ENCODE results near the gene GOLGA6L10. TPM values are rescaled to one million over a fixed set of nuclear protein-coding genes. Genes with fewer than 3 reads are reported as not detected.
"Not testable (repeated sequence)": the region's sequence is repeated elsewhere in the genome, so short reads cannot be mapped to it uniquely, and the experiment has no call there.

GOLGA6L10 gene
- total RNA-seq, 4 donors from 2014 or later = 0.41 to 1.5 (median 0.46) TPM

- DNase-seq; in situ Hi-C loops (cut with MboI; ENCODE audit: low sequenced_read_pairs in 4 of 4); H3K27me3 ChIP-seq; H3K27ac ChIP-seq; H3K36me3 ChIP-seq; intact Hi-C loops (cut with DNase I; ENCODE audit: low total_unique reads); ATAC-seq; H3K9me3 ChIP-seq; H3K4me1 ChIP-seq: not testable (repeated sequence)
- peak in 1 of 2 donors; percentile 17 for TF ChIP-seq POLR2A (IDR thresholded peaks at IDR 0.05)
- peak overlapping the region in 2 of 4 donors; percentile 40 to 52 for H3K4me3 ChIP-seq
These were observed 5.8 kb upstream of the GOLGA6L10 start for GRCh38 chr15:82355055-82355454.

- H3K4me1 ChIP-seq; DNase-seq; ATAC-seq; intact Hi-C loops (cut with DNase I; ENCODE audit: low total_unique reads); H3K36me3 ChIP-seq; H3K9me3 ChIP-seq; H3K27me3 ChIP-seq; in situ Hi-C loops (cut with MboI; ENCODE audit: low sequenced_read_pairs in 4 of 4): not testable (repeated sequence)
- peak overlapping the region; percentile 51 to 55 (median 52) for H3K4me3 ChIP-seq
- peak overlapping the region; percentile 74 to 82 (median 78) for H3K27ac ChIP-seq
These were observed 5.3 kb upstream of the GOLGA6L10 start for GRCh38 chr15:82354546-82354945.

DNA sequence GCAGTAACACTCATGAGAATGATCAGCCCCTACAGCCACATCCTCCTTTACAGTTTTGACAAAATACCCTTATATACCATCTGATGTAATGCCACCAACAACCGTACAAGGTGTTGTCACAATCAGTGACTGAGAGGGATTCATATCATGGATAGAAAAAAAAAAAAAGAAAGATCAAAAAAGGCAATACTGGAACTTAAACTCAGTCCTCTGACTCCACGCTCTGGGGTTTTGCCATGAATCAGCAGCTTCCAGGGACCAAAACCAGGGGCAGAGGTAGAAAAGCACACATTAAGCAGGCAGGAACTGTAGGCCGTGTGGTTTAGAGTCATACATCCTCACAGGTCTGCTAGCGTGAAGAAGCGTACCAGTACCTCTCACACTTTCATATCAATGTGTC, 1.6 kb downstream of the GOLGA6L10 start:
- H3K27me3 ChIP-seq; H3K36me3 ChIP-seq; ATAC-seq; H3K4me3 ChIP-seq; intact Hi-C loops (cut with DNase I; ENCODE audit: low total_unique reads); H3K27ac ChIP-seq; in situ Hi-C loops (cut with MboI; ENCODE audit: low sequenced_read_pairs in 4 of 4); H3K4me1 ChIP-seq; DNase-seq; H3K9me3 ChIP-seq: not testable (repeated sequence)

DNA sequence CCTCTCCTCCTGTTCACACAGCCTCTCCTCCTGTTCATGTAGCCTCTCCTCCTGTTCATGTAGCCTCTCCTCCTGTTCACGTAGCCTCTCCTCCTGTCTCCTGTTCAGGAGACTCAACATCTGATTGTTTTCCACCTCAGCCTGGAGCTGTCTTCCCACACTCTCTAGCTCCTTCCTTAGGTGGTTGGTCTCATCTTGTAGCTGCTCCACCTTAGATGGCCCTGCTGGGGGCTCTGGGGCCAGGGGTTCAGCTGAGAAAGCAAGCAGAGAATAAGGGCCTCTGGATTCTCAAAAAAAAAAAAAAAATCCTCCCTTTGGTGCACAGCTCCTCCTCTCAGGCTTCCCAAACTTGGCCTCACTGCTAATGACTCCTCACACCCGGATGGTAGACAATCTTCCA, 4.1 kb downstream of the GOLGA6L10 start:
- H3K4me1 ChIP-seq; ATAC-seq; H3K27me3 ChIP-seq; H3K27ac ChIP-seq; H3K36me3 ChIP-seq; H3K4me3 ChIP-seq; in situ Hi-C loops (cut with MboI; ENCODE audit: low sequenced_read_pairs in 4 of 4); intact Hi-C loops (cut with DNase I; ENCODE audit: low total_unique reads); H3K9me3 ChIP-seq; DNase-seq: not testable (repeated sequence)

GRCh38 chr15:82344421-82344820, 4.9 kb downstream of the GOLGA6L10 start:
- DNase-seq; ATAC-seq; H3K9me3 ChIP-seq; in situ Hi-C loops (cut with MboI; ENCODE audit: low sequenced_read_pairs in 4 of 4); H3K27me3 ChIP-seq; intact Hi-C loops (cut with DNase I; ENCODE audit: low total_unique reads); H3K4me3 ChIP-seq; H3K27ac ChIP-seq; H3K36me3 ChIP-seq; H3K4me1 ChIP-seq: not testable (repeated sequence)

GRCh38 chr15:82343851-82344250, 5.4 kb downstream of the GOLGA6L10 start:
- H3K4me3 ChIP-seq; H3K4me1 ChIP-seq; H3K27ac ChIP-seq; H3K9me3 ChIP-seq; H3K36me3 ChIP-seq; DNase-seq; H3K27me3 ChIP-seq; in situ Hi-C loops (cut with MboI; ENCODE audit: low sequenced_read_pairs in 4 of 4); intact Hi-C loops (cut with DNase I; ENCODE audit: low total_unique reads); ATAC-seq: not testable (repeated sequence)

DNA sequence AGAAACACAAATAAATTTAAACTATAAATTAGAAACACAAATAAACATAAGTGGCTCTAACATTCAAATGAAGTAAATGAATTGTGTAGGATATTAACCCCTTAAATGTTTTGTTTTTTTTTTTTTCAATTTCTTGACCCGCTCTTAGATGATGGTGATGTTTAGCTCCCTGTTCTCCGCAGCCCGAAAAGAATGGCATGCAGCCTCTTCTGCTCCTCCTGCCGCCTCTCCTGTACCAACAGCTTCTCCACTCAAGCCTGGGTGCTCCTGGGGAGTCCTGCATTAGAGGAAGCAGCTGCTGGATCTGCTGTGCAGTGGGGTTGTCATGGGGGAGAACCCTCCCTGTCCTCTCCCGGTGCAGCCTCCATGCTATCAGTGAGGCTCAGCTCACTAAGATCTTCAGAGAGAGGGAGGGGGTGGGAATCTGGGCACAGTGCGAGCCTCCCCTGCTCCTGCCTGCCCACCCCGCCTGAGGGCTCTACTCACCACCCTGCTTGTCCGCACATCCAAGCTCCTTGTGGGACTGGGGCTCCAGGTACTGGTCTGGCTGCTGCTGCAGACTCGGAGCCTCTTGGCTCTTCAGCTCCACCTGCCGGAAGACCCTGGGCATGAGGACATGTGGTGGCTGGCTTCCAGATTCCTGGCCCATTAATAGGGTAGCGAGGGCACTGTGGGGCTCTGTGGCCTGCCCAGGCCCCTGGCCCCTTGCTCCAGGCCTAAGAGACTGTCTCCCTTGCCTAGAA, 6.5 kb downstream of the GOLGA6L10 start:
- H3K27me3 ChIP-seq; intact Hi-C loops (cut with DNase I; ENCODE audit: low total_unique reads); H3K36me3 ChIP-seq; H3K27ac ChIP-seq; ATAC-seq; H3K4me1 ChIP-seq; in situ Hi-C loops (cut with MboI; ENCODE audit: low sequenced_read_pairs in 4 of 4); H3K9me3 ChIP-seq; H3K4me3 ChIP-seq: not testable (repeated sequence)
- TF ChIP-seq CTCF (IDR thresholded peaks at IDR 0.05 in 4 of 5, conservative IDR thresholded peaks at IDR 0.05 in 1 of 5) = peak in 2 of 5 experiments; percentile 36 to 41
- peak in 1 of 2 donors; percentile 44 for DNase-seq

DNA sequence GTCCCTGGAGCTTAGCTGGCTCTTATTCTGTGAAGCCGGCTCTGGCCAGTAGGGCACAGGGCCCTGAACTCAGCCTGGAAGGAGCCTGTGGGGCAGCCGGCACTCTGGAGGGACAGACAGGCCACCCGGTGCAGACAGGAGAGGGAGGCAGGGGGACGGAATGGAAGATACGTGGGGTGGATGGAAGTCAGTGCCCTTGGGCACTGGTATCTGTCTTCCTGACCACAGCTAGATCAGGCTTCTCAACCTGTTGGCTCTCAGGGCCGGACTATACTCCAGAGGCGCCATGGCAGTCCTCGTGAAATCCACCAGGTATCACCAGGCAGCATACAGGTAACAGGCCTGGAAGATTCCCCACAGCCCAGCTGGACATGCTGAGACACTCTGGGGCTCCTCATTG, 10.7 kb downstream of the GOLGA6L10 start:
- intact Hi-C loops (cut with DNase I; ENCODE audit: low total_unique reads); DNase-seq: not testable (repeated sequence)

DNA sequence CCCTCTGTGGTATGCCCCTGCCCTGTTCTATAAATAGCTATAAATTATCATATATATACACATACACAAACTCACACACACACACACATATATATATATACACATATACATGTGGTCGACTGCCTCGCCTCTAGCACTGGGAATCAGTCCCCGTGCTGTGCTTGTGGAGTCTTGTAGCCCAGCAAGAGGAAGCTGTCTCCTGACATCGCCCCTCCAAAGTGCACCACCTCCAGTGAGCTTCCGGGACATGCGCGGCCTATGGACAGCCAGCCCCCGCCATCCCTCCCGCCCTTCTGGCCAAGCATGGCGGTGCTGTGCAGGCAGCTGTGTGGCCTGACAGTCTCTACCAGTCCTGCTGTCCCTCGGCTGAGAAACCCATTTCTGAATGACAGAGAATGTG, 11.2 kb downstream of the GOLGA6L10 start:
- ATAC-seq; H3K4me3 ChIP-seq; H3K36me3 ChIP-seq; intact Hi-C loops (cut with DNase I; ENCODE audit: low total_unique reads); in situ Hi-C loops (cut with MboI; ENCODE audit: low sequenced_read_pairs in 4 of 4); H3K4me1 ChIP-seq; H3K9me3 ChIP-seq; DNase-seq; H3K27me3 ChIP-seq; H3K27ac ChIP-seq: not testable (repeated sequence)

More for the DNA sequence above, 10.7 kb downstream of the GOLGA6L10 start:
- in situ Hi-C loops (cut with MboI; ENCODE audit: low sequenced_read_pairs in 4 of 4); H3K4me1 ChIP-seq; H3K27ac ChIP-seq; H3K36me3 ChIP-seq; ATAC-seq; H3K4me3 ChIP-seq; H3K9me3 ChIP-seq; H3K27me3 ChIP-seq: not testable (repeated sequence)

DNA sequence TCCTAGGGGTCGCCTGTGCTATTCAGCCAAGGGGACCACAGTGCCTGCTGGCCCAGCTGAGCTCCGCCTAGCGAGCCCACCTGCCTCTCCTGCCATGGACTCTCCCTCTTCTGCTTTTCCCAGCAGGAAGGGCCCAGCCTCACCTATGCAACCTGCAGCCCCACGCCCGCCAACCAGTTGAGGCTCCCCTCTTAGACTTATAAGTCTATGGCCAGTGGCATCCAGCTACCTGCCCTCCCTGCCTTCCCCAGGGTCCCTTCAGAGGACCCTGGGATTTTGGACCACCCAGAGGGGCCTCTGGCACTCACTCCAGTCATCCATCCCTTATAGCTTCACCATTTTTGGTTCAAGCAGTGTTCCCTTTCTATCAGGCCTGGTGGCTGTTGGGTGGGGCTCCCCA, 12.2 kb downstream of the GOLGA6L10 start:
- intact Hi-C loops (cut with DNase I; ENCODE audit: low total_unique reads); H3K27ac ChIP-seq; H3K9me3 ChIP-seq; H3K27me3 ChIP-seq; H3K4me1 ChIP-seq; ATAC-seq; in situ Hi-C loops (cut with MboI; ENCODE audit: low sequenced_read_pairs in 4 of 4); H3K4me3 ChIP-seq; H3K36me3 ChIP-seq; DNase-seq: not testable (repeated sequence)

DNA sequence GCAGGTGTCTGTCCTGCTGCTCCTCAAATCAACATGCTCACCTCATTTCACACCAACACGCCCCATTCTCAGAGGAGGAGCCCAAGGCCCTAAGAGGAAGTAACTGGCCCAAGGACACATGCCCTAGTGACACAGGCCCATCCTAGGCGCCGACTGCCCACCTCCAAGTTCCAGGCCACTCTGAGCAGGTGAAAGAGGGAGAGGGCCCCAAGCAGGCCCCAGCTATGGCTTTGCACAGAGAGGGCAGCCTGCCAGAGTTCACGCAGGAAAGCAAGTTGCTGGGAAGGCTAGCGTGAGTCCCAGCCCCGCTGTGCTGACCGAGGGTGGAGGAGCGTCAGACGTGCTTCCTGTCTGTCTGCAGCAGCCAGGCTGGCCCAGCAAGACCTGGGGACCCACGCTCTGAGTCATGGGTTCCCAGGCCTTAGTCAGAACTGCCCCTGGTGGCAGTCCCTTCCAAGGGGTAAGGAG, 13.1 kb downstream of the GOLGA6L10 start:
- H3K36me3 ChIP-seq; H3K27ac ChIP-seq; H3K9me3 ChIP-seq; in situ Hi-C loops (cut with MboI; ENCODE audit: low sequenced_read_pairs in 4 of 4); DNase-seq; H3K4me1 ChIP-seq; intact Hi-C loops (cut with DNase I; ENCODE audit: low total_unique reads); ATAC-seq; H3K4me3 ChIP-seq; H3K27me3 ChIP-seq: not testable (repeated sequence)
